GM18526 (cell line): ENCODE data around the gene ZNF791.

Experiments
- POLR2A ChIP-seq: IDR thresholded peaks from 3 replicates; pipeline ENCODE4 v1.6.1; 2011; ENCODE audit not compliant: insufficient read length; ENCODE audit errors: extremely low read depth

ZNF791 gene

DNA sequence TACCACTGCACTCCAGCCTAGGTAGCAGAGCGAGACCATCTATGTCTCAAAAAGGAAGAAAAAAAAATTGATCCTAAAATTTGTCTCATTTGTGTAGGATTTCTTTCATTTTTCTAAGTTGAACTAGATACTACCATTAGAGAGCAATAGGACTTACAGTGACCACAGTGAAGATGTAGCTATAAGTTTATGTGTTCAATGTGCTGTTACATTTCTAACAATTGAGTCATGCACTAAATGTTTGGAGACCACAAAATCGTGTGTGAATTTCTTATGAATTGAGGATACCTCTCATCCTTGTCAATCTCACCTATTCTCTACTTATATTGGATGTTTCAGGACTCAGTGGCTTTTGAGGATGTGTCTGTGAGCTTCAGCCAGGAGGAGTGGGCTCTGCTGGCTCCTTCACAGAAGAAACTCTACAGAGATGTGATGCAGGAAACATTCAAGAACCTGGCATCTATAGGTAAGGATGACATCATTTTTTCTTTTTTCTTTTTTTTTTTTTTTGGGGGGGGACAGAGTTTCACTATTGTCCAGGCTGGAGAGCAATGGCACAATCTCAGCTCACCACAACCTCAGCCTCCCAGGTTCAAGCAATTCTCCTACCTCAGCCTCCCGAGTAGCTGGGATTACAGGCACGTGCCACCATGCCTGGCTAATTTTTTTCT is 12.8 kb downstream of the ZNF791 start:
- no peak for TF ChIP-seq POLR2A

DNA sequence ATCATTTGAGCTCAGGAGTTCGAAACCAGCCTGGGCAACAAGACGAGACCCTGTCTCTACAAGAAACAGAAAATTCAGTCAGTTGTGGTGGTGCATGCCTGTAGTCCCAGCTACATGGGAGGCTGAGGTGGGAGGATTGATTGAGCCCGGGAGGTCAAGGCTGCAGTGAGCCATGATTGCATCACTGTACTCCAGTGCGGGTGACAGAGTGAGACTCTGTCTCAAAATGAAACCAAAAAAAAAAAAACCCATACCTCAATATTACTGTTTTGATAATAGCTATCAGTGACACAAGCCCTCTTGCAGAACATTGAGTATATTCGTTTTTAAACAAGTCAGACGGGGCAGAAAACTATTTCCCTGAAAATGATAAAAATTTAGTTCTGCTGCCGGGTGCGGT is 16.2 kb downstream of the ZNF791 start:
- TF ChIP-seq POLR2A: no peak

DNA sequence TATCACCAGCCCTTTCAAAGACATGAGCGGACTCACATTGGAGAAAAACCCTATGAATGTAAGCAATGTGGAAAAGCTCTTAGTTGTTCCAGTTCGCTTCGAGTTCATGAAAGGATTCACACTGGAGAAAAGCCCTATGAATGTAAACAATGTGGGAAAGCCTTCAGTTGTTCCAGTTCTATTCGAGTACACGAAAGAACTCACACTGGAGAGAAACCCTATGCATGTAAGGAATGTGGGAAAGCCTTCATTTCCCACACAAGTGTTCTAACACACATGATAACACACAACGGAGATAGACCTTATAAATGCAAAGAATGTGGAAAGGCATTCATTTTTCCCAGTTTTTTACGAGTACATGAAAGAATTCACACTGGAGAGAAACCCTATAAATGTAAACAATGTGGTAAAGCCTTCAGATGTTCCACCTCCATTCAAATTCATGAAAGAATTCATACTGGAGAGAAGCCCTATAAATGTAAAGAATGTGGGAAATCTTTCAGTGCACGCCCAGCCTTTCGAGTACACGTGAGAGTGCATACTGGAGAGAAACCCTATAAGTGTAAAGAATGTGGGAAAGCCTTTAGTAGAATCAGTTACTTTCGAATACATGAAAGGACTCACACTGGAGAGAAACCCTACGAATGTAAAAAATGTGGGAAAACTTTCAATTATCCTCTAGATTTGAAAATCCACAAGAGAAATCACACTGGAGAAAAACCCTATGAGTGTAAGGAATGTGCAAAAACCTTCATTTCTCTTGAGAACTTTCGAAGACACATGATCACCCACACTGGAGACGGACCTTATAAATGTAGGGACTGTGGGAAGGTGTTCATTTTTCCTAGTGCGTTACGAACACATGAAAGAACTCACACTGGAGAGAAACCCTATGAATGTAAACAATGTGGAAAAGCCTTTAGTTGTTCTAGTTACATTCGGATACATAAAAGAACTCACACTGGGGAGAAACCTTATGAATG is 17.6 kb downstream of the ZNF791 start:
- TF ChIP-seq POLR2A: no peak

DNA sequence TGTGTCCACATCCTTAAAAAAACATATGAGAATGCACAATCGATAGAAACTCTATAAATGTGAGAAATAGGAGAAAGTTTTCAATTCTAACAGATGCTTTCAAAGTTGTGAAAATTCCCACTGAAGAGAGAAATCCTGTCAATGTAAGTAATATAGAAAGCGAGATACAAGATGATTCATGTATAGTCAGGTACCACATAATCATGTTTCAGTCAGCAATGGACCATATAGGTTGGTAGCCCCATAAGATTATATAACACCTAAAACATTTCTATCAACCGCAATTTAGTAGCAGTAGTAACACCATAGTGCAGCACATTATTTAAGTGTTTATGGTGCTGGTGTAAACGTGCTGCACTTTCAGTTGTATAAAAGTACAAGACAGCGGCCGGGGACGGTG is 18.5 kb downstream of the ZNF791 start:
- no peak for TF ChIP-seq POLR2A

DNA sequence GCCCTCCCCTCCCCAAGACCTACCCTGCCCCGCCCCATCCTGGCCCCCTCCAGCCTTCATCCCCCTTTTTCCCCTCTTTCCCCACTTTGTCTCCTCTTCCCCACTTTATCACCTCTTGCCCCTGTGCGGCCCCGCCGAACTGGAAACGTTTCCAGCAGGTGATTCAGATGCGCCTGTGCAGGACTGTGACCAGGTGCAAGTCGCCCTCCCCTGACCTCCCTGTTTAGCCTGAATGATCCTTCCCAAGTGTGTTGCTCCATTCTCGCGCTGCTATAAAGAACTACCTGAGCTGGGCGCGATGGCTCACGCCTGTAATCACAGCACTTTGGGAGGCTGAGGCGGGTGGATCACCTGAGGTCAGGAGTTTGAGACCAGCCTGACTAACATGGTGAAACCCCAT is 25.9 kb downstream of the ZNF791 start:
- TF ChIP-seq POLR2A: no peak

DNA sequence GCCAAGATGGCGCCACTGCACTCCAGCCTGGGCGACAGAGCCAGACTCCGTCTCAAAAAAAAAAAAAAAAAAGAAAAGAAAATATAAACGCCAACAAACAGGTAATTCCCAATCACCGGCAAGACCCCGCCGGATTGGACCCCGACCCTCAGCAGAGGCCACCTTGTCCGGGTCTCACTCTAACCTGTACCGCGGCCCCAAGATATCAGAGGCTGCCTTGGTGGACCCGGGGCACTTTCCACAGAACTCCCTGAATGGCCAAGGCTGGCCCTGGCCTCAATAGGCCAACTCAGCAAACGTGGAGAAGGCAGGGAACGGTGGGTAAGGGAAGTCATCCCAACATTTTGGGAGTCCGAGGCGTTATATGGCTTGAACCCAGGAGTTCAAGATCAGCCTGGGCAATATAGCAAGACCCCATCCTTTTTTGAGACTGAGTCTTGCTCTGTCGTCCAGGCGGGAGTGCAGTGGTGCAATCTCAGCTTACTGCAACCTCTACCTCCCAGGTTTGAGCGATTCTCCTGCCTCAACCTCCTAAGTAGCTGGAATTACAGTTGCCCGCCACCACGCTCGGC is 28.0 kb downstream of the ZNF791 start:
- TF ChIP-seq POLR2A: no peak

- peak; percentile 18 for TF ChIP-seq POLR2A
Observed at GRCh38 chr19:12639901-12640613, 29.3 kb downstream of the ZNF791 start.

GRCh38 chr19:12641456-12641855 is 30.7 kb downstream of the ZNF791 start:
- TF ChIP-seq POLR2A: no peak

GRCh38 chr19:12642506-12642905 is 31.8 kb downstream of the ZNF791 start:
- no peak for TF ChIP-seq POLR2A

- TF ChIP-seq POLR2A: no peak
Observed at GRCh38 chr19:12646551-12646950, 35.8 kb downstream of the ZNF791 start.

- no peak for TF ChIP-seq POLR2A
Observed at GRCh38 chr19:12647047-12647446, 36.3 kb downstream of the ZNF791 start.

GRCh38 chr19:12647490-12648071 is 36.9 kb downstream of the ZNF791 start:
- peak; percentile 26 for TF ChIP-seq POLR2A

DNA sequence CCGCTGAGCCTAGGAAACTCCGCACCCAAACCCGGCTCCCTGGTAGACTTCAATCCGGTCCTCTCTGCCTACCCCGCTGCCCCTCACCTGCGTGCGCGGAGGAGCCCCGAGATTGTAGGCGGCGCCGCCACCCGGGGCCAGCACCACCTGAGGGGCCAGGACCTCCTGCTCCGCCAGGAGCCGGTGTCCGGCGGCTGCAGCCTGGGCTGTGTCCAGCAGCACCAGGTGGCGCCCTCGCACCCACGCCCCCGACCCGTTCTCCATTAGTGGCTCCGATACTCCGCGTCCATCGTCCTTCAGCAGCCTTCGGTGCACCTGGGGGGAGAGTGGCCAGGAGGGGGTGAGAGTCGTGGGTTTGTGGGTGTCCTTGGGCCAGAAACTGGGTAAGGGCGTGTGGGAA is 37.4 kb downstream of the ZNF791 start:
- no peak for TF ChIP-seq POLR2A

- TF ChIP-seq POLR2A: no peak
Observed at GRCh38 chr19:12649941-12650340, 39.2 kb downstream of the ZNF791 start.

- no peak for TF ChIP-seq POLR2A
Observed at GRCh38 chr19:12652219-12652618, 41.5 kb downstream of the ZNF791 start.
